IPS-NIHi11 (cell line): ENCODE results near the gene RAPH1.
"Not testable (repeated sequence)": the region's sequence is repeated elsewhere in the genome, so short reads cannot be mapped to it uniquely, and the experiment has no call there.

Source experiments
- DNase-seq: peaks from one replicate; pipeline ENCODE4 v3.0.0; 2012; ENCODE audit warnings: mixed read lengths, low spot score

RAPH1 gene

DNA sequence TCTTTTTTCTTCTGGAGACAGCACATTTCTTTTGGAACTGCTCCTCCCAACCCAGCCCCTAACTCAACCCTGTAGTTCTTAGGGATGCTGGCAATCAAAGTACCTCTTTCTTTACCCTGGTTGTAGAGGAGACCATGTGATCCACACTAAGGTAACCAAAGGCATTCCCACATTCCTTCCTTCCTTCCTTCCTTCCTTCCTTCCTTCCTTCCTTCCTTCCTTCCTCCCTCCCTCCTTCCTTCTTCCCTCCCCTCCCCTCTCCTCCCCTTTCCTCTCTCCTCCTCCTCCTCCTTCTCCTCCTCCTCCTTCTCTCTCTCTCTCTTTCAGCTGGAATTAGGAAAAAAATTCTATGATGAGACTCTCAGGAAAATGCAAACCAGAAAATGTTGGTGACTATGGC lies 13.8 kb upstream of the RAPH1 start:
- DNase-seq: no peak

DNA sequence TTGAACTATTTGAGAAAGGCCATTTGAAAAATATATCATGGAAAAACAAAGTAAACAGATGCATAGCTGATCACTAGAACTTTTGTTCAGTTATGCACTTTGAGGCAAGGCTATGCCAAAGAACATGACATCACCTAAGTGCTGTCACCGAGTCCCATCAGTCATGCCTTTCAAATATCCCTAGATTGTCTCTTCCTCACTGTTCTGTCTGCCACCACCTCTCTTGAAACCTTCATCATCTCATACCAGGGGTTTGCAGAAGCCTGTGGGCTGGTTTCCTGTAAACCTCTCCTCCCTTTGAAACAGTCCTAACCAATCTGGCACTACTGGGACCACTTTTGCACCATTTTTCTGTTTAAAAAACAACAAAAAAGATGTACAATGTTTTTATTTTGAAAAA lies 12.3 kb upstream of the RAPH1 start:
- no peak for DNase-seq

DNA sequence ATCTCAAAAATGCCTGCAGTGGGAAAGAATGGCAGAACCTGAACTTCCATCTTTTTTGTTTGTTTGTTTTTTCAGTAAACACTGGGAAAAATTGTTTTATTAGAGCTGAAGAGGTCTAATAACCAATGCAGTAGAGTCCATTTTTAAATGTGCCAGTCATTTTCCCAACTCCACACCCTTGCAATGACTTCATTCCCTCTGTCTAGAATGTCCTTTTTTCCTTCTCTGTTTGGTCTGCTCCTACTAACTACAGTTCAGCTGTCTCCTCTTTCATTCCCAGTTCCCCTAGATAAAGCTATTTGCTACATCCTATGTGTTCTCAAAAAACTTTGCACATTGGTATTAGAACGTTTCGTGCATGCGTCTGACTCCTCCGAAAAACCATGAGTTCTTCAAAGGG lies 9.3 kb upstream of the RAPH1 start:
- DNase-seq: no peak

DNA sequence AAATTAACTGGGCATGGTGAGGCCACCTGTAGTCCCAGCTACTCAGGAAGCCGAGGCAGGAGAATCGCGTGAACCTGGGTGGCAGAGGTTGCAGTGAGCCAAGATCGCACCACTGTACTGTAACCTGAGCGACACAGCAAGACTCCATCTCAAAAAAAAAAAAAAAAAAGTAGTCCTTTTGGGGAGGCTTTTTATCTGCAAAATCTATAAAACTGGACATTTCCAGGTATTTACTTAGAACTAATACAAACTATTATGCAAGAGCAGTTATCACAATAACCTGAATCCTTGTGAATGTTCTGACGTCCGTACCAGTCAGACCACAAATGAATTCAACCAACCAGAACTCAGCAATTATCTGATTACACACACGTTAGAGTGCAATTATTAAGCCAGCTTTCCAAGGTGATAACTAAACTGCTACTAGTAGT lies 8.8 kb upstream of the RAPH1 start:
- no peak for DNase-seq

DNA sequence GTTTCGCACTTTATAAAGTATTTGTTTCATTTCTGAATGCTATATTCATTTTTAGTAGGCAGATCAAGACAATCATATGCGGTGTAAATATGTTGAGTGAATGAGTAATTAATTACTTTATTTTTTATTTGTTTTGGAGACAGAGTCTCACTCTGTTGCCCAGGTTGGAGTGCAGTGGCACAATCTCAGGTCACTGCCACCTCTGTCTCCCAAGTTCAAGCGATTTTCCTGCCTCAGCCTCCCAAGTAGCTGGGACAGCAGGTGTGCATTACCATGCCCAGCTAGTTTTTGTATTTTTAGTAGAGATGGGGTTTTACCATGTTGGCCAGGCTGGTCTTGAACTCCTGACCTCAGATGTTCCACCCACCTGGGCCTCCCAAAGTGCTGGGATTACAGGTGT lies 5.5 kb upstream of the RAPH1 start:
- not testable (repeated sequence) for DNase-seq

DNA sequence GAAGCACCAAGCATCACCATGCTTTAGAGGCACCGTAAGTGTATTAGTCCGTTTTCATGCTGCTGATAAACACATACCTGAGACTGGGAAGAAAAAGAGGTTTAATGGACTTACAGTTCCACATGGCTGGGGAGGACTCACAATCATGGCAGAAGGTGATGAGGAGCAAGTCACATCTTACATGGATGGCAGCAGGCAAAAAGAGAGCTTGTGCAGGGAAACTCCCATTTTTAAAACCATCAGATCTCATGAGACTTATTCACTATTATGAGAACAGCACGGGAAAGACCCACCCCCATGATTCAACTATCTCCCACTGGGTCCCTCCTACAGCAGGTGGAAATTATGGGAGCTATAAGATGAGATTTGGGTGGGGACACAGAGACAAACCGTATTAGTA lies 3.1 kb upstream of the RAPH1 start:
- DNase-seq: not testable (repeated sequence)

DNA sequence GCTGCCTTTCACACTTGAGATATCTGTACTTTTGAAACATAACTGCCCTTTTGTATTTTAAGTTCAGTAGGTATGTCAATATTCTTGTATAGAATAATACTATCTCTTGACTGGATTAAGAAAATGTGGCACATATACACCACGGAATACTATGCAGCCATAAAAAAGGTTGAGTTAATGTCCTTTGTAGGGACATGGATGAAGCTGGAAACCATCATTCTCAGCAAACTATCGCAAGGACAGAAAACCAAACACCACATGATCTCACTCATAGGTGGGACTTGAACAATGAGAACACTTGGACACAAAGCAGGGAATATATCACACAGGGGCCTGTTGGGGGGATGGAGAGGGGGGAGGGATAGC lies 1.5 kb upstream of the RAPH1 start:
- DNase-seq: not testable (repeated sequence)

DNA sequence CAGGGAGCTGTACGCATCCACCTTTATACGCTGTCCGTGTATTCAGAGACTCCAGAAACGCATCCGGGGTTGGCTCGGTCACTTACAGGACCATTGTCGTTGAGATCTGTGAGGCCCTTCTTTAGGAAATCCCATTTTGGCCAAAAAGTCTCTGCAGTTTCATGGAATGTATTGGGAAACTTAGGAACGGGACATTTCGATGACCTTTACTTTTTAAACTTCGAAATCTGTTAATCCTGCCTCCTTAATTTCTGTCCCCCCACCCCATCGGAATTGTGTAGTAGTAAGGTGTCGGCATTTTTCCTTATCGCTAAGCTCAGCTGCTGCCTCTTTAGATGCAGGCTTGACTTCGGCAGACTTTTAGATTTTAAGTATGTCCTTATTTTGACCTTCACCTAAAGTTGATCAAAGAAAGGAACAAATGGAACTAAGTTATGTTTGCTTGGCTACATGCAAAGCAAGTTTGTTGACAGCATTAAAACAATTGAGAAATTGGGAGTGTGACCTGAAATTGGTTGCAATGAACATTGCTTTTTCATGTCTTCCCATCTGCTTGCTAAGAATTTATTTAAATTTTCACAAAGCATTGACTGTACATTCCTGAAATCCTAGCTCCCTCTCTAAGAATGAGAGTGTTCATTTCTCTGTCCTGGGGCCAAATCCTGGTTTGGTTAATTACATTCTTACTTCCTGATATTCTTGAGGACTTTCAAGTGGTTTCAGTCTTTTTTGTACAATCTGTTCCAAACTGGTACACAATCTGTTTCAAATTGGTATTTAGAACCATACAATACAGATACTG lies 884 bp upstream of the RAPH1 start:
- DNase-seq: no peak

DNA sequence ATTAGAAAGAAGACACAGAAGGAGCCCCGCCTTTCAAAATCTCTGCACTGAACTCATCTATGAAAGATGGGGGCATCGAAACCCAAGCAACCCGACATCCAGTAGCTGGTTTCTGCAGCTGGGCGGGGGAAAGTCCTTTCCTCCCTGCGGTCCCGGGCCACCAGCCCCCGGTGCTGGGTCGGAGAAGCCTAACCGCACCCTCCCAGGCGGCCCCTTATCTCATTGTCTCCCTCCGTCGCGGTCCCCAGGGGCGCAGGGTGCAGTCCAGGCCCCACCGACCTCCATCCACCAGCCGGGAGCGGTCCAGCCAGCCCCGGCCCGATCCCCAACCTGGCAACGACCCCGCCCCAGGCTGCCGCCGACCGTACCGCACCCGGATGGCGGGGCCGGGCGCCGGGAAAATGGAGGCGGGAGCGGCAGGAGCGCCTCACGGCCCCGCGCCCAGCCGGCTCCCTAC lies 452 bp downstream of the RAPH1 start:
- no peak for DNase-seq

DNA sequence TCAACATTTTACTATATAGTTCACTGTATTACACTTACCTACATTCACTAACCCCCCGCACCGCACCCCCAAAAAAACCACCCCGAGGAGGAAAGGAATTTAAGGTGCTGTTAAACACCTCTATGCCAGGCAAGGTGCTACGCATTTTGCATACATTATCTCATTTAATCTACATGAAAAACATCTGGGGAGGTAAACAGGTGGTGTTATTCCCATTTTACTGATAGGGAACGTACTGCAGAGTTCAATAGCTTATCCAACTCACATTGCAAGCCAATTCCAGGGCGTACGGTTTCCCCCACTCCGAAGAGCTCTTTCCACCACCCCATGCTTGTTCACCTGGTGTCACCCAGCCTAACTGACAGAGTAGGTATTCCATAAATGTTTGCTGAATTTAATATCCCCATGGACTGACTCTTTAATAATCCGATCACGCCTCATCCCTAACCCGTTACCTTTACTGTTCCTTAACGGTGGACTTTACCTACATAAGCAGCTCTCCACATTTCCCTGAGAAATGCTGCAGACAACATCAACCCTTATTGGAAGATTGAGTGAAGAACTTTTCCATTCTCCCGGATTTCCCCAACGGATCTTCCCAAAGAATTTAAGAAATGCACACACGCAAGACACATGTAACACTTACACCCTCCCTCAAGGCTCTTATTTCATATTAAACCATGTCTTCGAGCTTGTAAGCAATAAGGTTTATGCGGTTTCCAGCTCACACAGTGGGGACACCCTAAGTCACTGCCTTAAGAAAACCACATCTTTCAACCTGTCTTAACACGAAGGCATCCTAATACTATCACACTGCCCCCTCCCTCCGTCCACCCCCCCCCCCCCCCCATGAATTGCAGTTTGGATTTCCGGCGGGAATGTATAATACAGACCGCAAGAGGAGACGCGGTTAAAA lies 1.2 kb downstream of the RAPH1 start:
- no peak for DNase-seq

DNA sequence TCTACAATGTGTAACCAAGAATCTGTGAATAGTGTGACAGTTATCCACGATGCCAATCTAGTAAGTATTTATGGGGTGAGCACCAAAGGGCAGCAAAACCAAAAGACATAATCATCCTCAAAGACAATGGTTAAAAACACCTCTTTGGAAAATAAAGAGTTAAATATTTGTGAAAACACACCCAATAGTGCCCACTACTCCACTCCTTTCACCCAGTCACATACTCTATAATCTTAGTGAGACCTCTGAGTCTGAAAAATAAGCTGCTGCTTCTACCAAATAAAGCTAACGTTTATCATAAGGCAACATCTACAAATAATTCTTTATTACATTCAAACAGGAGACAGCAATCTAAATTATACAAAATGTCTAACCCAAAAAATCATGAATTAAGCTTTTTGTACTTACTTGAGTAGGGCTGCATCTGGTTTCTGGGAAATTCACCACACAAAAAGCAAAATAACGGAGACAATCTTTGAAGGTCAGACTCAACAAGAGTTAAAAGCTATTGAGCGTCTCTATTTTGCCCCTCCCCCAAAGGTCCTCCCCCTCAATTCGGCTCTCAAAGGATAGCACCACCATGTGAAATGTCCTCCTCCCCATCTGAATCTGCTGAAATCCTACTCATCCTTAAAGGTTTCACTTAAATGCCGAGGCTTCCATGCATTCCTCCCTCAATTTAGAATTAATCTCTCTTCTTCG lies 2.0 kb downstream of the RAPH1 start:
- DNase-seq: peak; percentile 33

DNA sequence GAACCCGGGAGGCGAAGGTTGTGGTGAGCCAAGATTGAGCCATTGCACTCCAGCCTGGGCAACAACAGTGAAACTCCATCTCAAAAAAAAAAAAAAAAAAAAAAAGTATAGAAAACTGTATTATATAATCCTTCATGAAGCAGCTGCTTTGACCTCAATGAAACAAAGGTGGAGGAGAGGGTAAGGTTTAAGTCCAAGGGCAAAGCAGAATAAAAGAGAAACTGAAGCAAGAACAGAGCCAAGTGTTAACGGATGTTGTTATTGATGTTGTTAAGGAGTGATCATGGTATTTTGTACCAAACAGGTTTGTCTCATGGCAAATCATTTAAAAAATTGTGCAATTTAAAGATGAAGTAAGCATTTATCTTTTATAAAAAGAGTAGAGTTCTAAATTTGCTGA lies 7.4 kb downstream of the RAPH1 start:
- no peak for DNase-seq

DNA sequence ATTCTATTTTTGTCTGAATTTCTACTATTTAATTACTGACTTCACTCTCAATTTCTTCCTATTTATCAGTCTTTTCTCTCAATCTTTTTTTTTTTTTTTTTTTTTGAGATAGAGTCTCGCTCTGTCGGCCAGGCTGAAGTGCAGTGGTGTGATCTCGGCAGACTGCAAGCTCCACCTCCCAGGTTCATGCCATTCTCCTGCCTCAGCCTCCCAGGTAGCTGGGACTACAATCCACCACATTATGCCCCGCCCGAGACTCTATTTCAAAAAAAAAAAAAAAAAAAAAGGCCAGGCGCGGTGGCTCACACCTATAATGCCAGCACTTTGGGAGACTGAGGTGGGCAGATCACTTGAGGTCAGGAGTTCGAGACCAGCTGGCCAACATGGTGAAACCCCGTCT lies 21.8 kb downstream of the RAPH1 start:
- not testable (repeated sequence) for DNase-seq

DNA sequence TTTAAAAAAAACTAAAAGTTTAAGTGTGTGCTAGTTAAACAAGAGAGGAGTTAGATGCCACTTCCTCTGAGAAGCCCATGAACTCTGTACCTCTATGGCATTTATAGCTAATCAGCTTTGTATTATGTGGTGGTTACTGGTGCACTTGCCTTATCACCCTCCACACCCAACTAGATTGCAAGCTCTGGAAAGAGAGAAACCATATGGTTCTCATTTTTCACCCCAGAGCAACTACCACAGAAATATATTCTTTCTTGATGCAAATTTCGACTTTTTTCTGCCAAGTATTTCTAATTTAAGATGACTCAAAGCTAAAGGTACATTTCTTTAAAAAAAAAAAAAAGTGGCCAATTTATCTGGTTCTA lies 24.2 kb downstream of the RAPH1 start:
- no peak for DNase-seq

DNA sequence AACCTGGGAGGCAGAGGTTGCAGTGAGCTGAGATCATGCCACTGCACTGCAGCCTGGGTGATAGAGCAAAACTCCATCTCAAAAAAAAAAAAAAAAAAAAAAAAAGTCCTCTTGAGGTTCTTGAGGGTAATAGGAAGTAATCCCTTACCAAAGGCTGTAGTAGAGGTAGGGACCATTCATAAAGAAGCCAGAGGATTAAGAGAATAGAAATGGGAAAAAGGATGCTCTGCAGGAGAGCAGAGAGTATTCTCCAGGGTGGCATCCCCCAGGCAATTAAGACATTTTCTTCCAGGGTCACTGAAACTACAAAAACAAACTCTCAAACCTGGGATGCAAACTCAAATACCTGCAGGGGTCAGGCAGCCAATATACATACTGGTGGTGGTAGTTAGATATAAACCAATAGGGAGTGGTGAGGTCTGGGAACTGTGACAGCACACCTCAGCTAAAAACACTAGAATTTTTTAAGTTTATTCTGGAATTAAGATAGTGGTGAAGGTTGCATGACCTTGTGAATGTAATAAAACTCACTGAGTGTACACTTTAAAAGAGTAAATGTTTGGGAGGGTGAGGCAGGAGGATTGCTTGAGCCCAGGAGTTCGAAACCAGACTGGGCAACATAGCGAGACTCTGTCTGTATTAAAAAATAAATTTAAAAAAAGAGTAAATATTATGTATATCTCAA lies 24.7 kb downstream of the RAPH1 start:
- DNase-seq: peak; percentile 22

DNA sequence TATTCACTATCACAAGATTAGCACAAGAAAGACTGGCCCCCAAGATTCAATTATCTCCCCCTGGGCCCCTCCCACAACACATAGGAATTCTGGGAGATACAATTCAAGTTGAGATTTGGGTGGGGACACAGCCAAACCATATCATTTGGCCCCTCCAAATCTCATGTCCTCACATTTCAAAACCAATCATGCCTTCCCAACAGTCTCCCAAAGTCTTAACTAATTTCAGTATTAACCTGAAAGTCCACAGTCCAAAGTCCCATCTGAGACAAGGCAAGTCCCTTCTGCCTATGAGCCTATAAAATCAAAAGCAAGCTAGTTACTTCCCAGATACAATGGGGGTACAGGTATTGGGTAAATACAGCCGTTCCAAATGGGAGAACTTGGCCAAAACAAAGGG lies 31.6 kb downstream of the RAPH1 start:
- DNase-seq: not testable (repeated sequence)

DNA sequence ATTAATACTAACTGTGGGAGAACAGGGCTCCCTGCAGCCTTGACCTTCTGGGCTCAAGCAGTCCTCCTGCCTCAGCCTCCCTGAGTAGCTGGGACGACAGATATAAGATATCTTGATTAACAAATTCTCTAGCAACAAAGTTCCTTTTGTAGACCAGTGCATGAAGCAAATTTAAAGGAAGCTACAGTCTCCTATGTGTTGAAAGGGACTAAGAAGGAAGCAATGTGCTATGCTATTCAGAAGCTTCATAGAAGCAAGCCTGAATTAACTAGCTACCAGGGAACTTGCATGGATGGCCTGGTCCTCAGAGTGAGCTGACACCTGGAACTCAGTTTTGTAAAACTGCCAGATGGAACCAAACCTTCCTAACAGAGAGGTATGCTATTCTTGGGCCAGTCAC lies 33.2 kb downstream of the RAPH1 start:
- DNase-seq: no peak

DNA sequence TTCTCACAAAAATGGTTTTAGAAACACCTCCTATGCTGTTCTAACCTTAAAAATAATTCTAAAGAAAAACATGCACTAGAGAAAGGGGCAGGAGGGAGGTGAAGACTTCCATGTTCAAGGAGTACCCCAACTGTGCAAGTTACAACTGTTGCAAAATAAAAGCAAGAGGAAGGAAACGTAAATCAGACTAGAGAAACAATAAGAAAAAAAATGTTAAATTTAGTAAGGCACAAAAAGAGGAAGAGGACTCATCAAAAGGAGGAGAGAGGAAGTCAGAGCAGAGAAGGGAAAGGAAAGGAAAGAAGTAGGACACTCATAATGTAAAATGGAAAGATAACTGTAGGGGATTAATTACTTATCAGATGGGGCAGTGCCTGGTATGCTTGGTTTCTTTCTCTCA lies 34.1 kb downstream of the RAPH1 start:
- no peak for DNase-seq

DNA sequence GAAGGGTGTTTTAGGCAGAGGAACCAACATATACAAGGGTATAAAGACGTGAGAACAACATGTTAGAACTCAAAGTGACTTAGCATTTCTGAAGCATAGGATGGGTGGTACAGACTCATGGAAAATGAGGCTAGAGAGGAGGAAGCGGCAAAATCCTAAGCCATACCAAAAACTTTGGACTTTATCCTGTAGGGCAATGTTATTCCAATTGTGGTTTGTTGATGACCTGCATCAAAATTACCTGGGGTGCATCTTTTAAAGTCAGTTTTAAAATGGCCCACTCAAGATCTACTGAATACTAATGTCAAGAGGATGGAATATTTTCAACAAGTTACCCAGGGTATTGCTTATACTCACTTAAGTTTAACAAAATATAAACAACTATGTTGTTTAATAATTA lies 34.8 kb downstream of the RAPH1 start:
- no peak for DNase-seq

DNA sequence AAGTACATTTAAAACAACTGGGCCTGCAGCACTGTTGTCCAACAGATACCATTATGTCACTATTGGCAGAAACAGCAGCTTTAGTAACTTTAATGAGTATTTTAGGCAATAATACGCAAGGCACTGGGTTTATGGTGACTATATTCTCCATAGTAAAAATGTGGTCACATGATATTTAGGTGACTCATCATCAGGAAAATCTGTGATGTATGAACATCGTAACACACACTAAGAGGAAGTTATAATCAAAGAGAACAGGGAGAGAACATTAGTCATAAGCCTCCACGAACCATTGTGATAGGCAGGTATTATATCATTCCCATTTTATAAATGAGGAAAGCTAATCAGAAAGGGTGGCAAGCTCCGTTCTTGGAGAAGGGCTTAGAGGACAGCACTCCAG lies 36.9 kb downstream of the RAPH1 start:
- DNase-seq: no peak

DNA sequence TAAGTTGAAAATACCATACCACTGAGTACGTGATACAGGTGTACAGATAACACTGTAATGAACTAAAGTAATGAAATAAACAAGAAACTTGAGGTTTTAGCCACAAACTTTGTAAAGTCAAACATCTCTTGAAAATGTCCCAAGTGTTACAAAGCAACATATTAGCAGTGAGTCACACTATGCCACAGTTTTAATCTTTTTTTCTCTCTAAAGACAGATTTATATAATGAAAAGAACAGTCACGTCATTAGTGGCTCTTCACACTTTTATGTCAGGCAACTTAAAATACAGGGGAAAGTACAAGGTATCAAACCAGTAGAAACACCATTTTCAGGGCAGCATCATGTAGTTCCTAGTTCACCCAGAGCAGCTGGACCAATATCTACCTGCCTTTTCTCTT lies 42.1 kb downstream of the RAPH1 start:
- no peak for DNase-seq

DNA sequence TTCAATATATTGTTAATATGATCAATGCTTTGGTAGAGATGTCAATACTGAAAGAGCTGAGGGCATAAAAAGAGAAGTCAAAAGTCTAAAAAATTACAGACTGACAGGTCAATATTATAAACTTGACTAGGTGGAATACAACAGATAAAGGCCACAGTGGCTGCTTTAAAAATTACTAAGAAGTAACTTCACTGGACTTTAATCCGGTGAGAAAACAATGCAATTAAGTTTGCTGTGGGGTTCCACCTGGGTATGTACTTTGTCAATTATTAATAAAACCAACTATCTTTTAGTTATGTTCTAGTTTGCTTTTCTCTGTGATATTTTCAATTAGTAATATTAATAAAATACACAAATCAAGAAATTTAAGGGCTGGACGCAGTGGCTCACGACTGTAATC lies 44.7 kb downstream of the RAPH1 start:
- no peak for DNase-seq
